CD14-positive monocyte (primary cell): ENCODE measurements around the gene ADRA2C. TPM values are rescaled to one million over a fixed set of nuclear protein-coding genes. Genes with fewer than 3 reads are reported as not detected.

Experiments
- DNase-seq, 3 donors: peaks; one replicate each; pipeline ENCODE4 v3.0.0-alpha.2; 2011 to 2022
- H2AFZ ChIP-seq: 2 replicates; pipeline ENCODE4 v1.6.0; 2012; ENCODE audit warnings: mild to moderate bottlenecking, low read depth, low read length, inconsistent platforms; ENCODE audit not compliant: insufficient read depth, poor library complexity, severe bottlenecking
- H3K27ac ChIP-seq, 2 donors: 1 replicate in 1 of 2; 2 replicates in 1 of 2; pipeline ENCODE4 v1.5.1; 2012 to 2013; ENCODE audit warnings: low read length in 2 of 2, control low read depth in 1 of 2, inconsistent platforms in 1 of 2, low read depth in 1 of 2, mild to moderate bottlenecking in 1 of 2
- H3K27me3 ChIP-seq, 2 donors: one replicate each; pipeline versions ENCODE4 v1.6.0 to v1.6.1; 2011 to 2013; ENCODE audit warnings: low read length in 2 of 2; ENCODE audit not compliant: control insufficient read depth in 2 of 2, insufficient read depth in 2 of 2
- H3K36me3 ChIP-seq, 2 donors: replicated peaks in 1 of 2; 1 replicate in 1 of 2; 2 replicates in 1 of 2; pipeline versions ENCODE4 v1.5.1 to v1.6.1; 2012 to 2013; ENCODE audit warnings: low read length in 2 of 2, control low read depth in 1 of 2, inconsistent platforms in 1 of 2, mild to moderate bottlenecking in 1 of 2; ENCODE audit not compliant: insufficient read depth in 2 of 2, control insufficient read depth in 1 of 2
- H3K4me1 ChIP-seq, 2 donors: 1 replicate in 1 of 2; 2 replicates in 1 of 2; pipeline versions ENCODE4 v1.5.1 to v1.6.1; 2012 to 2013; ENCODE audit warnings: low read length in 2 of 2, control low read depth in 1 of 2, inconsistent platforms in 1 of 2, mild to moderate bottlenecking in 1 of 2, moderate library complexity in 1 of 2; ENCODE audit not compliant: insufficient read depth in 2 of 2, control insufficient read depth in 1 of 2
- H3K4me2 ChIP-seq: replicated peaks from 2 replicates; pipeline ENCODE3; 2012; ENCODE audit warnings: low read length, moderate library complexity, mild to moderate bottlenecking; ENCODE audit not compliant: poor library complexity, severe bottlenecking; ENCODE audit errors: extremely low read depth
- H3K4me3 ChIP-seq, 3 experiments: fragments of 200-600 bp in 1 of 3; sonication (generic) in 1 of 3; replicated peaks in 1 of 3; 1 replicate in 2 of 3; 2 replicates in 1 of 3; pipeline ENCODE4 v1.5.1; 2011 to 2013; ENCODE audit warnings: low read length in 3 of 3, mild to moderate bottlenecking in 3 of 3, control low read depth in 2 of 3, low read depth in 2 of 3, inconsistent platforms in 1 of 3, moderate library complexity in 1 of 3
- H3K79me2 ChIP-seq: 2 replicates; pipeline ENCODE4 v1.6.0; 2012; ENCODE audit warnings: mild to moderate bottlenecking, control low read depth, inconsistent platforms, low read length, moderate library complexity; ENCODE audit not compliant: insufficient read depth
- H3K9ac ChIP-seq: 2 replicates; pipeline ENCODE4 v1.6.0; 2017; ENCODE audit warnings: low read length, mild to moderate bottlenecking; ENCODE audit not compliant: insufficient read depth, poor library complexity, severe bottlenecking
- H3K9me3 ChIP-seq, 2 donors: replicated peaks in 1 of 2; 1 replicate in 1 of 2; 2 replicates in 1 of 2; pipeline versions ENCODE4 v1.5.1 to v1.6.1; 2012 to 2013; ENCODE audit warnings: low read length in 2 of 2, control low read depth in 1 of 2; ENCODE audit not compliant: control insufficient read depth in 1 of 2, insufficient read depth in 1 of 2
- H4K20me1 ChIP-seq: 2 replicates; pipeline ENCODE4 v1.6.0; 2012; ENCODE audit warnings: mild to moderate bottlenecking, low read length, control low read depth, moderate library complexity; ENCODE audit not compliant: insufficient read depth
- H3K27ac Mint-ChIP-seq, 7 donors: one replicate each; pipeline ENCODE4 v1.8.0; 2020; ENCODE audit warnings: mild to moderate bottlenecking in 7 of 7, mixed read lengths in 7 of 7, moderate library complexity in 6 of 7, inconsistent platforms in 2 of 7
- H3K27me3 Mint-ChIP-seq, 3 donors: one replicate each; pipeline ENCODE4 v1.8.0; 2021 to 2022; ENCODE audit warnings: low read depth in 3 of 3, mild to moderate bottlenecking in 3 of 3, mixed read lengths in 3 of 3, moderate library complexity in 3 of 3, inconsistent platforms in 1 of 3
- H3K36me3 Mint-ChIP-seq, 2 donors: one replicate each; pipeline ENCODE4 v1.8.0; 2020; ENCODE audit warnings: mixed read lengths in 2 of 2, inconsistent platforms in 1 of 2, mild to moderate bottlenecking in 1 of 2
- H3K4me1 Mint-ChIP-seq: one replicate; pipeline ENCODE4 v1.8.0; 2020; ENCODE audit warnings: mild to moderate bottlenecking, mixed read lengths
- H3K4me3 Mint-ChIP-seq, 2 donors: one replicate each; pipeline ENCODE4 v1.8.0; 2020; ENCODE audit warnings: mild to moderate bottlenecking in 2 of 2, mixed read lengths in 2 of 2, moderate library complexity in 1 of 2
- H3K9me3 Mint-ChIP-seq, 7 donors: one replicate each; pipeline ENCODE4 v1.8.0; 2020 to 2022; ENCODE audit warnings: mixed read lengths in 7 of 7, mild to moderate bottlenecking in 6 of 7, moderate library complexity in 6 of 7, inconsistent platforms in 2 of 7
- CTCF ChIP-seq: fragments of 200-600 bp; IDR thresholded peaks from one replicate; pipeline ENCODE4 v1.8.0; 2022; ENCODE audit warnings: antibody characterized with exemption, mild to moderate bottlenecking
- WGBS: methylation state at CpG from one replicate; pipeline ENCODE4 v1.1.5; 2013; ENCODE audit warnings: missing lambda C conversion rate; ENCODE audit not compliant: insufficient coverage; 5-methylcytosine and 5-hydroxymethylcytosine counted together
- intact Hi-C, 2 donors: fragments of 100-400 bp; cut with micrococcal nuclease; formaldehyde crosslinking; loops; one replicate each; pipeline versions ENCODE4 v1.15.0 to v1.15.1; 2023
- polyA plus RNA-seq, 3 donors: library from polyadenylated mRNA; depleted of rRNA in 1 of 3; unstranded in 2 of 3; stranded (reverse) in 1 of 3; fragments of 300-500 nt in 2 of 3; fragments of >200 nt in 1 of 3; fragmentation: Illumina TruSeq in 2 of 3; gene quantifications; 1 replicate in 2 of 3; 2 replicates in 1 of 3; pipeline ENCODE4 v1.2.3, GENCODE V29; 2012 to 2021

The ADRA2C gene
- polyA plus RNA-seq, 3 donors, result not detected

GRCh38 chr4:3769642-3770184 lies 3.5 kb downstream of the ADRA2C start:
- Histone ChIP-seq H2AFZ (no peak overlapping the region), H3K9me3 (no peaks in the 10 kb centered on the region), H3K9ac (no peak overlapping the region), H3K27ac (no peak overlapping the region), H3K4me1 (no peaks in the 10 kb centered on the region), H3K4me3 (no peak overlapping the region), H4K20me1 (no peaks in the 10 kb centered on the region), H3K4me2 (no peak overlapping the region), H3K27me3 (peaks cover 2 to 31% of the 10 kb centered on the region in 2 donors), H3K36me3 (no peaks in the 10 kb centered on the region), H3K79me2 (no peaks in the 10 kb centered on the region)
- Mint-ChIP-seq H3K9me3 (peaks cover 0 to 10% (median 6%) of the 10 kb centered on the region in 7 donors), H3K4me1 (peaks cover 4% of the 10 kb centered on the region), H3K27ac (no peak overlapping the region), H3K36me3 (peaks cover 0 to 4% of the 10 kb centered on the region in 2 donors), H3K4me3 (no peak overlapping the region), H3K27me3 (peaks cover 21 to 53% (median 46%) of the 10 kb centered on the region in 3 donors)
- 95% methylated on average over 7 of the region's 9 CpGs for WGBS
- TF ChIP-seq CTCF, result no peak
- DNase-seq, result no peak
- intact Hi-C loops, result no loop called here

GRCh38 chr4:3770323-3771163 lies 4.4 kb downstream of the ADRA2C start:
- Mint-ChIP-seq H3K4me3 (no peak overlapping the region), H3K27ac (no peak overlapping the region), H3K36me3 (peaks cover 0 to 4% of the 10 kb centered on the region in 2 donors), H3K27me3 (peaks cover 20 to 46% (median 39%) of the 10 kb centered on the region in 3 donors), H3K4me1 (peaks cover 4% of the 10 kb centered on the region), H3K9me3 (peaks cover 0 to 10% (median 6%) of the 10 kb centered on the region in 7 donors)
- peaks cover 0 to 25% of the 10 kb centered on the region in 2 donors for H3K27me3 ChIP-seq
- no peaks in the 10 kb centered on the region for H3K79me2 ChIP-seq
- H3K27ac ChIP-seq, result no peak overlapping the region
- H4K20me1 ChIP-seq, result no peaks in the 10 kb centered on the region
- no peaks in the 10 kb centered on the region for H3K36me3 ChIP-seq
- no peak overlapping the region for H3K4me3 ChIP-seq
- H3K4me1 ChIP-seq, result no peaks in the 10 kb centered on the region
- H3K9me3 ChIP-seq, result no peaks in the 10 kb centered on the region
- H3K9ac ChIP-seq, result no peak overlapping the region
- no peak overlapping the region for H2AFZ ChIP-seq
- H3K4me2 ChIP-seq, result no peak overlapping the region
- 74% methylated on average over 12 of the region's 13 CpGs for WGBS
- no peak for TF ChIP-seq CTCF
- intact Hi-C loops, result no loop called here
- no peak for DNase-seq
